Neural progenitor cell (in vitro differentiated cells): ENCODE measurements around the gene RAB3A. TPM values are rescaled to one million over a fixed set of nuclear protein-coding genes. Genes with fewer than 3 reads are reported as not detected.

Source experiments
- DNase-seq: peaks from one replicate; pipeline ENCODE4 v3.0.0-alpha.2; 2016; ENCODE audit warnings: low spot score
- H2AFZ ChIP-seq: fragments of 200-600 bp; sonication (generic); replicated peaks from 2 replicates; pipeline ENCODE4 v1.6.1; 2016; ENCODE audit warnings: antibody characterized with exemption
- H3F3A ChIP-seq: fragments of 200-600 bp; sonication (generic); 2 replicates; pipeline ENCODE4 v1.6.1; 2016; ENCODE audit warnings: antibody characterized with exemption, low read depth
- H3K27ac ChIP-seq: fragments of 200-600 bp; sonication (generic); 2 replicates; pipeline ENCODE4 v1.5.1; 2016; ENCODE audit warnings: mild to moderate bottlenecking
- H3K27me3 ChIP-seq: fragments of 200-600 bp; sonication (generic); 2 replicates; pipeline ENCODE4 v1.6.1; 2016; ENCODE audit warnings: mild to moderate bottlenecking, moderate library complexity
- H3K36me3 ChIP-seq: fragments of 200-600 bp; sonication (generic); 2 replicates; pipeline ENCODE4 v1.5.1; 2016
- H3K4me1 ChIP-seq: fragments of 200-600 bp; sonication (generic); 2 replicates; pipeline ENCODE4 v1.6.1; 2016; ENCODE audit warnings: mixed run types
- H3K4me2 ChIP-seq: fragments of 200-600 bp; sonication (generic); 2 replicates; pipeline ENCODE4 v1.6.1; 2016
- H3K4me3 ChIP-seq: fragments of 200-600 bp; sonication (generic); 2 replicates; pipeline ENCODE4 v1.5.1; 2016
- H3K79me2 ChIP-seq: fragments of 200-600 bp; sonication (generic); 2 replicates; pipeline ENCODE4 v1.6.1; 2016; ENCODE audit warnings: low read depth
- H3K9ac ChIP-seq: fragments of 200-600 bp; sonication (generic); 2 replicates; pipeline ENCODE4 v1.6.1; 2016
- H3K9me3 ChIP-seq: fragments of 200-600 bp; sonication (generic); 2 replicates; pipeline ENCODE4 v1.5.1; 2016; ENCODE audit warnings: low read depth
- H4K20me1 ChIP-seq: fragments of 200-600 bp; sonication (generic); 2 replicates; pipeline ENCODE4 v1.6.1; 2016; ENCODE audit warnings: low read depth
- H3K27ac Mint-ChIP-seq: 3 replicates; pipeline ENCODE4 v1.8.0; 2021; ENCODE audit warnings: mixed read lengths
- H3K27me3 Mint-ChIP-seq: 2 replicates; pipeline ENCODE4 v1.8.0; 2022; ENCODE audit warnings: low read depth, mild to moderate bottlenecking, inconsistent platforms, moderate library complexity, mixed read lengths; ENCODE audit not compliant: insufficient read depth
- H3K36me3 Mint-ChIP-seq: 3 replicates; pipeline ENCODE4 v1.8.0; 2021; ENCODE audit warnings: mixed read lengths
- H3K4me1 Mint-ChIP-seq: 3 replicates; pipeline ENCODE4 v1.8.0; 2021; ENCODE audit warnings: mixed read lengths
- H3K4me3 Mint-ChIP-seq: 3 replicates; pipeline ENCODE4 v1.8.0; 2021; ENCODE audit warnings: mild to moderate bottlenecking, moderate library complexity, mixed read lengths
- H3K9me3 Mint-ChIP-seq: 3 replicates; pipeline ENCODE4 v1.8.0; 2020; ENCODE audit warnings: mixed read lengths
- CTCF ChIP-seq: fragments of 200-600 bp; sonication (generic); IDR thresholded peaks from 2 replicates; pipeline ENCODE4 v1.5.1; 2017; ENCODE audit warnings: antibody characterized with exemption, mild to moderate bottlenecking
- EZH2 ChIP-seq: fragments of 200-600 bp; sonication (generic); IDR thresholded peaks from 2 replicates; pipeline ENCODE4 v1.6.1; 2017; ENCODE audit warnings: antibody characterized with exemption, mild to moderate bottlenecking, moderate library complexity
- EZH2phosphoT487 ChIP-seq: fragments of 200-600 bp; sonication (generic); IDR thresholded peaks from 2 replicates; pipeline ENCODE4 v1.6.1; 2017; ENCODE audit warnings: antibody characterized with exemption
- total RNA-seq: library from RNA; depleted of rRNA; stranded (reverse); fragments of >200 nt; gene quantifications from 2 replicates; pipeline ENCODE4 v1.2.3, GENCODE V29; 2015; ENCODE audit warnings: low replicate concordance

RAB3A gene
- total RNA-seq, 1 donor from 2014 or later = 1.1 TPM

GRCh38 chr19:18197306-18197705 is 6.5 kb downstream of the RAB3A start:
- Histone ChIP-seq H2AFZ (no peak overlapping the region), H3K9ac (no peak overlapping the region), H3K79me2 (peaks cover 8% of the 10 kb centered on the region), H4K20me1 (peaks cover 18% of the 10 kb centered on the region), H3K36me3 (no peaks in the 10 kb centered on the region), H3K4me2 (no peak overlapping the region), H3F3A (peaks cover 14% of the 10 kb centered on the region), H3K9me3 (no peaks in the 10 kb centered on the region), H3K4me3 (no peak overlapping the region), H3K27me3 (peaks cover 4% of the 10 kb centered on the region), H3K27ac (no peak overlapping the region), H3K4me1 (peaks cover 7% of the 10 kb centered on the region)
- DNase-seq = no peak
- H3K27ac Mint-ChIP-seq = no peak overlapping the region
- H3K4me1 Mint-ChIP-seq = peaks cover 15% of the 10 kb centered on the region
- H3K36me3 Mint-ChIP-seq = peaks cover 8% of the 10 kb centered on the region
- H3K9me3 Mint-ChIP-seq = no peaks in the 10 kb centered on the region
- TF ChIP-seq EZH2 (no peak), CTCF (no peak), EZH2phosphoT487 (no peak)
- no peak overlapping the region for H3K4me3 Mint-ChIP-seq
- H3K27me3 Mint-ChIP-seq = peaks cover 11% of the 10 kb centered on the region

GRCh38 chr19:18196511-18196845 is 7.4 kb downstream of the RAB3A start:
- Histone ChIP-seq H3F3A (peaks cover 22% of the 10 kb centered on the region), H3K27me3 (no peaks in the 10 kb centered on the region), H3K4me3 (no peak overlapping the region), H2AFZ (no peak overlapping the region), H3K4me1 (peaks cover 10% of the 10 kb centered on the region), H3K27ac (no peak overlapping the region), H4K20me1 (peaks cover 18% of the 10 kb centered on the region), H3K79me2 (peaks cover 8% of the 10 kb centered on the region), H3K36me3 (no peaks in the 10 kb centered on the region), H3K4me2 (no peak overlapping the region), H3K9me3 (no peaks in the 10 kb centered on the region), H3K9ac (no peak overlapping the region)
- Mint-ChIP-seq H3K4me3 (peak overlapping the region; percentile 48), H3K4me1 (peaks cover 19% of the 10 kb centered on the region), H3K9me3 (no peaks in the 10 kb centered on the region), H3K36me3 (peaks cover 7% of the 10 kb centered on the region), H3K27ac (no peak overlapping the region), H3K27me3 (peaks cover 10% of the 10 kb centered on the region)
- TF ChIP-seq EZH2 = no peak
- TF ChIP-seq CTCF = no peak
- DNase-seq = no peak

GRCh38 chr19:18194554-18195238 is 9.1 kb downstream of the RAB3A start:
- Histone ChIP-seq H4K20me1 (peaks cover 18% of the 10 kb centered on the region), H3K27me3 (no peaks in the 10 kb centered on the region), H3K9me3 (no peaks in the 10 kb centered on the region), H3K27ac (no peak overlapping the region), H3K9ac (no peak overlapping the region), H3K4me2 (peak overlapping the region; percentile 93), H3K36me3 (no peaks in the 10 kb centered on the region), H3K4me1 (peaks cover 10% of the 10 kb centered on the region), H3F3A (peaks cover 22% of the 10 kb centered on the region), H2AFZ (no peak overlapping the region), H3K79me2 (peaks cover 8% of the 10 kb centered on the region), H3K4me3 (peak overlapping the region; percentile 77)
- peaks cover 14% of the 10 kb centered on the region for H3K27me3 Mint-ChIP-seq
- H3K36me3 Mint-ChIP-seq = peaks cover 6% of the 10 kb centered on the region
- peak; percentile 58 for DNase-seq
- no peak overlapping the region for H3K27ac Mint-ChIP-seq
- peaks cover 19% of the 10 kb centered on the region for H3K4me1 Mint-ChIP-seq
- H3K9me3 Mint-ChIP-seq = no peaks in the 10 kb centered on the region
- H3K4me3 Mint-ChIP-seq = peak overlapping the region; percentile 91
- TF ChIP-seq EZH2phosphoT487 = no peak
- no peak for TF ChIP-seq CTCF
- no peak for TF ChIP-seq EZH2
